Suprapubic skin (tissue), 3 donors: Measurements from ENCODE around the gene PDRG1.

Experiments used
- EP300 ChIP-seq: sonication (generic); formaldehyde crosslinking; IDR thresholded peaks from one replicate; pipeline ENCODE4 v1.6.1; 2017; ENCODE audit warnings: antibody characterized with exemption
- POLR2A ChIP-seq, 2 donors: fragments of 450-650 bp; IDR thresholded peaks; one replicate each; pipeline ENCODE4 v1.6.1; 2017; ENCODE audit warnings: antibody characterized with exemption in 2 of 2, mild to moderate bottlenecking in 2 of 2, moderate library complexity in 2 of 2
- TF ChIP-seq, protein P1 (sequence below), 2 donors: fragments of 200-600 bp in 1 of 2; fragments of 450-650 bp in 1 of 2; sonication (generic) in 1 of 2; IDR thresholded peaks; one replicate each; pipeline ENCODE4 v1.5.1; 2016 to 2019; ENCODE audit warnings: antibody characterized with exemption in 2 of 2, mild to moderate bottlenecking in 1 of 2, moderate library complexity in 1 of 2

DNA sequence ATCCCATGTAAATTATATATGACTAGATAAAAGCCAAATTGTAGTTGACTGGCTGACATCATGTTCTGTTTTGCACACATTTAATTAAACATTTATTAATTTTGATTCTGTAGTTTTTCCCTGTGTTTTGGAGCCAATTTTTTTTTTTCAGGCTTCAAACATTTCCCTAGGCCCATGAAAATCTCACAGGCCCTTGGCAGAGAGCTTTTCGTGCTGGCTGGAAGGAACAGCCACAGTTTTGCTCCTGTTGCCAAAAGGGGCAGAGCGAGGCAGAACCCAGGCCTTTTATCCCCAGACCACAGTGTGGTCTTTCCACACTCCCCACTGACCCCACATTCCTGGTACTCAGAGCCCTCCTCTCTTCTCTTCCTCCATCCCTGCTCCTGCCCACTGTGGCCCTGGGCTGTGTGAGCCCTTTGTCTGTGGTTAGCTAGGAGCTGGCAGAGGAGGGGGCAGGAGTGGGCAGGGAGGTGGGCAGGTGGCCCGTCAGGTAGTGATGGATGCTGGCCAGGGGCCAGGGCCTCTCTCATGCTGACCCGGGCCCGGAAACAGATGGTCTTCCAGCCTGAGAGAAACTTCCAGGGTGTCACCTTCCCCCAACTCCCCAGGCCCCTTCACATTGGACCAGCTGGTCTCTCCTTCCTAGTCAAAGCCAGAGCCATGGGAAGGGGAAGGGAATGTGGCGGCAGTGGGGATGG is 38.9 kb upstream of the PDRG1 start:
- TF ChIP-seq, protein P1, sequence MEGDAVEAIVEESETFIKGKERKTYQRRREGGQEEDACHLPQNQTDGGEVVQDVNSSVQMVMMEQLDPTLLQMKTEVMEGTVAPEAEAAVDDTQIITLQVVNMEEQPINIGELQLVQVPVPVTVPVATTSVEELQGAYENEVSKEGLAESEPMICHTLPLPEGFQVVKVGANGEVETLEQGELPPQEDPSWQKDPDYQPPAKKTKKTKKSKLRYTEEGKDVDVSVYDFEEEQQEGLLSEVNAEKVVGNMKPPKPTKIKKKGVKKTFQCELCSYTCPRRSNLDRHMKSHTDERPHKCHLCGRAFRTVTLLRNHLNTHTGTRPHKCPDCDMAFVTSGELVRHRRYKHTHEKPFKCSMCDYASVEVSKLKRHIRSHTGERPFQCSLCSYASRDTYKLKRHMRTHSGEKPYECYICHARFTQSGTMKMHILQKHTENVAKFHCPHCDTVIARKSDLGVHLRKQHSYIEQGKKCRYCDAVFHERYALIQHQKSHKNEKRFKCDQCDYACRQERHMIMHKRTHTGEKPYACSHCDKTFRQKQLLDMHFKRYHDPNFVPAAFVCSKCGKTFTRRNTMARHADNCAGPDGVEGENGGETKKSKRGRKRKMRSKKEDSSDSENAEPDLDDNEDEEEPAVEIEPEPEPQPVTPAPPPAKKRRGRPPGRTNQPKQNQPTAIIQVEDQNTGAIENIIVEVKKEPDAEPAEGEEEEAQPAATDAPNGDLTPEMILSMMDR (IDR thresholded peaks at IDR 0.05), result no peak
- no peak for TF ChIP-seq POLR2A (IDR thresholded peaks at IDR 0.05)
- no peak for TF ChIP-seq EP300
